GM10248 (cell line): ENCODE results near the gene ACP6.

Source experiments
- CTCF ChIA-PET: fragments of 300-600 bp; sonication (Branson Sonifier 250); formaldehyde crosslinking; extraction: SDS; loops from one replicate; lab custom pipeline; 2021; ENCODE audit warnings: antibody characterized with exemption; lab: Yijun Ruan, JAX
- POLR2A ChIA-PET: fragments of 350-650 bp; sonication (Branson Sonifier 250); formaldehyde crosslinking; extraction: SDS; loops from one replicate; lab custom pipeline; 2020; ENCODE audit warnings: antibody characterized with exemption; lab: Yijun Ruan, JAX
- DNase-seq: peaks from one replicate; pipeline ENCODE4 v3.0.0; 2012; ENCODE audit errors: extremely low spot score
- CTCF ChIP-seq: IDR thresholded peaks from 2 replicates; pipeline ENCODE4 v1.5.1; 2012; ENCODE audit warnings: mild to moderate bottlenecking, low read depth; ENCODE audit errors: extremely low read depth, missing control alignments, control extremely low read depth

ACP6 gene

GRCh38 chr1:147640553-147641165, 29.7 kb downstream of the ACP6 start:
- peak; percentile 89 for DNase-seq
- POLR2A ChIA-PET, result no interaction called here
- CTCF ChIA-PET, result interaction anchor here (0.6 to 7.6 kb wide), 28 partner anchors 8 to 365 kb away, joined by 3 to 57 read pairs (median 4); partner anchors contain the start of genes ACP6 and BCL9
- peak; percentile 89 for TF ChIP-seq CTCF

- ChIA-PET POLR2A (no interaction called here), CTCF (interaction anchor here (1.0 to 7.6 kb wide), 3 partner anchors 9 to 22 kb away, joined by 3 to 57 read pairs (median 3); no protein-coding TSS in a partner anchor)
- no peak for TF ChIP-seq CTCF
Measured at GRCh38 chr1:147636314-147636713, 34.0 kb downstream of the ACP6 start.

GRCh38 chr1:147635342-147635741, 35.0 kb downstream of the ACP6 start:
- CTCF ChIA-PET, result interaction anchor here (1.2 to 7.6 kb wide), 3 partner anchors 8 to 257 kb away, joined by 4 to 57 read pairs (median 5); no protein-coding TSS in a partner anchor
- no peak for DNase-seq
- POLR2A ChIA-PET, result no interaction called here
- TF ChIP-seq CTCF, result no peak

More at GRCh38 chr1:147636314-147636713, 34.0 kb downstream of the ACP6 start:
- DNase-seq, result no peak

GRCh38 chr1:147634645-147635044, 35.7 kb downstream of the ACP6 start:
- ChIA-PET CTCF (interaction anchor here (1.2 to 7.6 kb wide), 3 partner anchors 8 to 258 kb away, joined by 4 to 57 read pairs (median 5); no protein-coding TSS in a partner anchor), POLR2A (no interaction called here)
- TF ChIP-seq CTCF, result no peak
- no peak for DNase-seq

DNA sequence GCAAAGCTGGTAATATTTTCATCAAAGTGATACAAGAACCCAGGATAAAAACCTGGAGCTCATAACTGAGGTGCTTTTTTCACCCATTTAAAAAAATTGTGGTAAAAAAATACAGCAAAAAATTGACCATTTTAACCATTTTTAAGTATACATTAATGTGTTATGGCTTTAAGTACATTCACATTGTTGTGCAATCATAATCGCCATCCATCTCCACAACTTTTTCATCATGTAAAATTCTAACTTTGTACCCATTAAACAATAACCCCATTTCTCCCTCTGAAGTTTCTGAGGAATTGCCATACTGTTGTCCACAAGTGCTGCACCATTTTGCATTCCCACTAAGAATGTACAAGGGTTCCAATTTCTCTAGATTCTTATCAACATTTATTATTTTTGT, 36.6 kb downstream of the ACP6 start:
- CTCF ChIA-PET, result no interaction called here
- POLR2A ChIA-PET, result no interaction called here
- no peak for DNase-seq
- TF ChIP-seq CTCF, result no peak

GRCh38 chr1:147631839-147632238, 38.5 kb downstream of the ACP6 start:
- TF ChIP-seq CTCF, result no peak
- POLR2A ChIA-PET, result no interaction called here
- DNase-seq, result no peak
- CTCF ChIA-PET, result interaction anchor here (1.3 to 2.2 kb wide), 3 partner anchors 9 to 130 kb away, joined by 3 to 19 read pairs (median 8); no protein-coding TSS in a partner anchor
